ENCODE measurements around the gene RASL11B.

GRCh38 chr4:52822972-52823701 lies 39.0 kb upstream of the RASL11B start:
- TF ChIP-seq CTCF (IDR thresholded peaks at IDR 0.05; ENCODE audit: low read depth, low read length) = no peak
- TF ChIP-seq MYC (IDR thresholded peaks at IDR 0.05; ENCODE audit: low read depth, low read length) = no peak
- no peak for TF ChIP-seq POLR2A (IDR thresholded peaks at IDR 0.05; ENCODE audit: extremely low read depth, insufficient read length)
- TF ChIP-seq MAX (IDR thresholded peaks at IDR 0.05; ENCODE audit: low read depth, low read length) = no peak
